Measurements from ENCODE around the gene ATP11A. TPM values are rescaled to one million over a fixed set of nuclear protein-coding genes. Genes with fewer than 3 reads are reported as not detected.

ATP11A gene
- total and polyA plus RNA-seq, 9 of the 15 experiments (the other 6 are each of a cell fraction or from before 2014, with no cell fraction given): 0.38 to 34.2 (median 4.2) TPM

DNA sequence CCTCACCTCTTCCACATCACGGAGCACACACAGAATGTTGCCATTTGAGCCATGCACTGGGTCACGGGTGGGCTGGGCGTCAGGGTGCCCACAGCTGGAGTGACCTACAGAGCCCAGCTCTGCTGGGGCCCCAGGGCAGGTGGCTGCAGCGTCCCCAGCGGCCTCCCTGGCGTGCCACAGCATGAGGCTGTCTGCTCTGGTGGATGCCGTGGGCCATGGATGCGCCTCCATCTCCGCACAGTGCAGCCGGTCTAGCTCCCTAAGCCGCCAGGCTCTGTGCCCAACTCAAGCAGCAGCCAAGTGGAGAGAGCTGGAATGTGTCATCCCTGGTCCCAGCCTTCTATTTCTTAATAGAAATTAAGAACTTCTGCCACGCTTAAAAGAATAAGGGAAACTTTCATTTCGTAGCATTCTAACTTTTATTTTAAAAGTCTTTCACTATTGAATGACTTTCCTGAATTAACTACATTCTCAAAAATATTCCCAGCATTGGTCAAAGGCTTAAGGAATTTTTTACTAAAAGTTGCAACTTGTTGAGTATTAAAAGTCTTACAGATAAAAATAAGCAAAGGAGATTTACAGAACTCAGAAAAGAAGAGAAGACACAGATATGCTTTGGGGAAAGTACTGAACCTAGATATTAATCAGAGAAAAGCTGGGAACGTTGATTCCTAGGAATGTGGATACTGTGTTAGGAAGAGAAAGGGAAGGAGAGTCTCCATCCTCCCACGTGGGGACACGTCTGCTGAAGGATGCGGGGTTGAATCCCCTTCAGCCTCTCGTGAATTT lies 59.3 kb downstream of the ATP11A start (continued):
- TF ChIP-seq, protein P1, sequence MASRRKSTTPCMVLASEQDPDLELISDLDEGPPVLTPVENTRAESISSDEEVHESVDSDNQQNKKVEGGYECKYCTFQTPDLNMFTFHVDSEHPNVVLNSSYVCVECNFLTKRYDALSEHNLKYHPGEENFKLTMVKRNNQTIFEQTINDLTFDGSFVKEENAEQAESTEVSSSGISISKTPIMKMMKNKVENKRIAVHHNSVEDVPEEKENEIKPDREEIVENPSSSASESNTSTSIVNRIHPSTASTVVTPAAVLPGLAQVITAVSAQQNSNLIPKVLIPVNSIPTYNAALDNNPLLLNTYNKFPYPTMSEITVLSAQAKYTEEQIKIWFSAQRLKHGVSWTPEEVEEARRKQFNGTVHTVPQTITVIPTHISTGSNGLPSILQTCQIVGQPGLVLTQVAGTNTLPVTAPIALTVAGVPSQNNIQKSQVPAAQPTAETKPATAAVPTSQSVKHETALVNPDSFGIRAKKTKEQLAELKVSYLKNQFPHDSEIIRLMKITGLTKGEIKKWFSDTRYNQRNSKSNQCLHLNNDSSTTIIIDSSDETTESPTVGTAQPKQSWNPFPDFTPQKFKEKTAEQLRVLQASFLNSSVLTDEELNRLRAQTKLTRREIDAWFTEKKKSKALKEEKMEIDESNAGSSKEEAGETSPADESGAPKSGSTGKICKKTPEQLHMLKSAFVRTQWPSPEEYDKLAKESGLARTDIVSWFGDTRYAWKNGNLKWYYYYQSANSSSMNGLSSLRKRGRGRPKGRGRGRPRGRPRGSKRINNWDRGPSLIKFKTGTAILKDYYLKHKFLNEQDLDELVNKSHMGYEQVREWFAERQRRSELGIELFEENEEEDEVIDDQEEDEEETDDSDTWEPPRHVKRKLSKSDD (conservative IDR thresholded peaks at IDR 0.05; ENCODE audit: low read length): no peak
- no peak for TF ChIP-seq FUS (optimal IDR thresholded peaks at IDR 0.05; ENCODE audit: low read depth, low read length)
- TF ChIP-seq PURB (CRISPR knock-in tag; IDR thresholded peaks at IDR 0.05; ENCODE audit: low read depth): no peak
- TF ChIP-seq ZNF184 (CRISPR knock-in tag; IDR thresholded peaks at IDR 0.05): no peak

DNA sequence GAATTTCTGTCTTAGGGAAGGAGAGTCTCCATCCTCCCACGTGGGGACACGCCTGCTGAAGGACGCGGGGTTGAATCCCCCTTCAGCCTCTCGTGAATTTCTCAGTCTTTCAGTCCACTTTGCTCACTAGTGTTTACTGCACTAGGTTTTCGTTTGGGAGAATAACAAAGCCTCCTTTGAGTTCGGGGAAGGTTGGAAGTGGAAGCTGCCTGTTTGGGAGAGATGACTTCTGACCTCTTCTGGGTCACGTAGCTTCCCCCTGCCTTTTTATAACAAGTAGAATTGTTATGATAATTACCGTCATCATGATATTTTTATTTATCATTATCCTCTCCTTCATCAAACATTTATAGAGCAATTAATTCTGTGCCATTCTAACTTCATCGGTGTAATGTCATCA lies 60.7 kb downstream of the ATP11A start:
- ATAC-seq: no peak
- H3K27me3 ChIP-seq (ENCODE audit: control insufficient read depth in 2 of 2, insufficient read depth in 2 of 2, low read length in 2 of 2): no peaks in the 10 kb centered on the region
- ChIA-PET CTCF (ENCODE audit: low intra/inter-chr PET ratio) (no interaction called here), POLR2A (no interaction called here)
- TF ChIP-seq BRF1 (IDR thresholded peaks at IDR 0.05; ENCODE audit: borderline replicate concordance, extremely low read depth, insufficient read length) (no peak), HOMEZ (CRISPR knock-in tag; IDR thresholded peaks at IDR 0.05) (no peak)
- H2AFZ ChIP-seq (ENCODE audit: low read depth, low read length): no peak overlapping the region
- in situ Hi-C loops (cut with MboI): no loop called here
- H3K4me3 ChIP-seq: no peak overlapping the region
- no TSS peak for BruUV-seq (replicated peaks)
- H3K9me3 ChIP-seq (replicated peaks; ENCODE audit: control insufficient read depth, insufficient read depth, low read depth, low read length): no peaks in the 10 kb centered on the region
- intact Hi-C loops (cut with micrococcal nuclease): no loop called here
- H3K9me1 ChIP-seq (ENCODE audit: control insufficient read depth, insufficient read depth, low read length): no peaks in the 10 kb centered on the region
- FAIRE-seq: no peak
- H3K4me2 ChIP-seq (ENCODE audit: insufficient read depth, low read length): no peak overlapping the region
- H3K36me3 ChIP-seq (ENCODE audit: control insufficient read depth, insufficient read depth, low read length): no peaks in the 10 kb centered on the region; the same call in 2 of the 3 replicates
- no peak overlapping the region for H3K27ac ChIP-seq (ENCODE audit: extremely low read depth, low read depth, low read length)
- DNase-seq (ENCODE audit: extremely low read depth in 1 of 4, low spot score in 3 of 4): no peak
- H4K20me1 ChIP-seq (replicated peaks; ENCODE audit: control insufficient read depth, insufficient read depth, low read length): peaks cover 10% of the 10 kb centered on the region; the same call in 1 of the 2 replicates
- H3K4me1 ChIP-seq (replicated peaks in 1 of 2; ENCODE audit: control insufficient read depth in 2 of 2, insufficient read depth in 2 of 2, low read length in 2 of 2): peaks cover 0 to 9% of the 10 kb centered on the region in 2 experiments; a peak in 2 of 5 replicates
- H3K79me2 ChIP-seq (ENCODE audit: control insufficient read depth, insufficient read depth, low read length): peaks cover 3% of the 10 kb centered on the region
- no peak overlapping the region for H3K9ac ChIP-seq (ENCODE audit: insufficient read depth in 1 of 2, low read depth in 2 of 2, low read length in 2 of 2)
- 84% methylated on average over 5 of the region's 10 CpGs for WGBS (ENCODE audit: insufficient coverage, low coverage, missing lambda C conversion rate)
